Measurements from ENCODE around the gene ENPP3. TPM values are rescaled to one million over a fixed set of nuclear protein-coding genes. Genes with fewer than 3 reads are reported as not detected.

The ENPP3 gene
- total RNA-seq, 1 donor from 2014 or later: 1.0 TPM

GRCh38 chr6:131642565-131642964 is 5.5 kb downstream of the ENPP3 start:
- Histone ChIP-seq H3K27me3 (ENCODE audit: control insufficient read depth in 3 of 3, insufficient read depth in 3 of 3, low read length in 3 of 3) (no peaks in the 10 kb centered on the region), H3K4me3 (ENCODE audit: low read length in 3 of 3) (no peak overlapping the region), H3K4me1 (ENCODE audit: control insufficient read depth in 3 of 3, insufficient read depth in 3 of 3, low read length in 3 of 3) (no peaks in the 10 kb centered on the region), H3K9ac (ENCODE audit: low read depth in 1 of 3, low read length in 3 of 3) (no peak overlapping the region), H3K27ac (ENCODE audit: low read depth, low read length) (no peak overlapping the region), H3K9me3 (ENCODE audit: control insufficient read depth in 3 of 3, low read length in 3 of 3) (no peaks in the 10 kb centered on the region), H3K36me3 (ENCODE audit: control insufficient read depth in 3 of 3, insufficient read depth in 3 of 3, low read length in 3 of 3) (no peaks in the 10 kb centered on the region)

DNA sequence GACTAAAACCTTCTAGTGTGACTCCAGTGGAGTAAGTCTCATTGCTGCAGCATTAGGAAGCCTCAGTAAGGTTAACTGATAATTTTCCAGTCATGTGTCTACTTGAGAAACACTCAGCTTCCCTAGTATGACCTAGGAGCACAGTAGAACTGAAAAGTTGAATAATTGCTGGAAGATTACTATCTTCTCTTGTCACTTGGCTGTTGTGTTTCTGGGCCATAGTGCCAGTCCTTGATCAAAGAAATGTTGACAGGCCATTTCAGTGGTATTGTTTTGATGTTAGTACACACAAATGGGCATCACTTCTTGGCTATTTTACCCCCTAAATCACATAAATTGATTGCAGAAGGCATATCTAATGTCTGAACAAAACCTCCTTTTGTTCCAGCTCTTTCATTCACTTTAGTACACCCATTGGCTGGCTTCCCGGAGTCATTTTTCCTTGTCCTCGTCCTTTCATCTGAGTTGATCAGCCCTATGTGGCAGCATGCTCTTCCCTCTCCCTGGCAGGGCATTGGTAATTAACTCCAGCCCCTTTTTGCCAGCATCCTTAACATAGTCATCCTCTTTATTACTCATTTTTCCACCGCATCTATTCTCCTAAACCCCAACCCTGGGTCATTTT is 6.0 kb downstream of the ENPP3 start:
- Histone ChIP-seq H3K27me3 (ENCODE audit: control insufficient read depth in 3 of 3, insufficient read depth in 3 of 3, low read length in 3 of 3) (no peaks in the 10 kb centered on the region), H3K27ac (ENCODE audit: low read depth, low read length) (no peak overlapping the region), H3K4me3 (ENCODE audit: low read length in 3 of 3) (no peak overlapping the region), H3K36me3 (ENCODE audit: control insufficient read depth in 3 of 3, insufficient read depth in 3 of 3, low read length in 3 of 3) (no peaks in the 10 kb centered on the region), H3K9ac (ENCODE audit: low read depth in 1 of 3, low read length in 3 of 3) (no peak overlapping the region), H3K9me3 (ENCODE audit: control insufficient read depth in 3 of 3, low read length in 3 of 3) (no peaks in the 10 kb centered on the region), H3K4me1 (ENCODE audit: control insufficient read depth in 3 of 3, insufficient read depth in 3 of 3, low read length in 3 of 3) (no peaks in the 10 kb centered on the region)

GRCh38 chr6:131643855-131644460 is 6.9 kb downstream of the ENPP3 start:
- Histone ChIP-seq H3K27me3 (ENCODE audit: control insufficient read depth in 3 of 3, insufficient read depth in 3 of 3, low read length in 3 of 3) (no peaks in the 10 kb centered on the region), H3K27ac (ENCODE audit: low read depth, low read length) (no peak overlapping the region), H3K9me3 (ENCODE audit: control insufficient read depth in 3 of 3, low read length in 3 of 3) (no peaks in the 10 kb centered on the region), H3K4me1 (ENCODE audit: control insufficient read depth in 3 of 3, insufficient read depth in 3 of 3, low read length in 3 of 3) (no peaks in the 10 kb centered on the region), H3K36me3 (ENCODE audit: control insufficient read depth in 3 of 3, insufficient read depth in 3 of 3, low read length in 3 of 3) (no peaks in the 10 kb centered on the region), H3K4me3 (ENCODE audit: low read length in 3 of 3) (no peak overlapping the region), H3K9ac (ENCODE audit: low read depth in 1 of 3, low read length in 3 of 3) (no peak overlapping the region)

DNA sequence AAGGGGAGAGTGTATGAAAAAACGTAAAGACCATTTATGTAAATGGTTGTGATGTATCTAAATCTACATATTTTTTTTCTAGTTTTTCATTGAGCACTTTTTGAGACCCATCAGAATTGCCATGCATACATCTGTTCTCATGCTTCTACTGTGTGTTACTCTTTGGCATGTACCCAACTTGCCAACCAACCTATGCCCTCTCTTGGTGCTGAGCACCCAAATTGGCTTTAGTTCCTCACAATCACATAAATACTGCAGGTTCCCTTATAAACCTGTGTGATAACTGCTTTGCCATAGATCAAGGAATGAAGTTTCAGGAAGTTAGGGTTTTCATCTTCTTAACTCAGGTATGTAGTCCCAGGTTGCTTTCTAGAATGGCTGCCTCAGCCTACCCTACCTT is 7.8 kb downstream of the ENPP3 start:
- Histone ChIP-seq H3K27ac (ENCODE audit: low read depth, low read length) (no peak overlapping the region), H3K4me1 (ENCODE audit: control insufficient read depth in 3 of 3, insufficient read depth in 3 of 3, low read length in 3 of 3) (no peaks in the 10 kb centered on the region), H3K4me3 (ENCODE audit: low read length in 3 of 3) (no peak overlapping the region), H3K27me3 (ENCODE audit: control insufficient read depth in 3 of 3, insufficient read depth in 3 of 3, low read length in 3 of 3) (no peaks in the 10 kb centered on the region), H3K36me3 (ENCODE audit: control insufficient read depth in 3 of 3, insufficient read depth in 3 of 3, low read length in 3 of 3) (no peaks in the 10 kb centered on the region), H3K9ac (ENCODE audit: low read depth in 1 of 3, low read length in 3 of 3) (no peak overlapping the region), H3K9me3 (ENCODE audit: control insufficient read depth in 3 of 3, low read length in 3 of 3) (no peaks in the 10 kb centered on the region)

- H3K4me3 ChIP-seq (ENCODE audit: low read length in 3 of 3): no peak overlapping the region
- no peak overlapping the region for H3K9ac ChIP-seq (ENCODE audit: low read depth in 1 of 3, low read length in 3 of 3)
- H3K27me3 ChIP-seq (ENCODE audit: control insufficient read depth in 3 of 3, insufficient read depth in 3 of 3, low read length in 3 of 3): no peaks in the 10 kb centered on the region
- no peaks in the 10 kb centered on the region for H3K36me3 ChIP-seq (ENCODE audit: control insufficient read depth in 3 of 3, insufficient read depth in 3 of 3, low read length in 3 of 3)
- no peak overlapping the region for H3K27ac ChIP-seq (ENCODE audit: low read depth, low read length)
- H3K9me3 ChIP-seq (ENCODE audit: control insufficient read depth in 3 of 3, low read length in 3 of 3): no peaks in the 10 kb centered on the region
- no peaks in the 10 kb centered on the region for H3K4me1 ChIP-seq (ENCODE audit: control insufficient read depth in 3 of 3, insufficient read depth in 3 of 3, low read length in 3 of 3)
Measured at GRCh38 chr6:131645846-131646245, 8.7 kb downstream of the ENPP3 start.

GRCh38 chr6:131646249-131646670 is 9.2 kb downstream of the ENPP3 start:
- Histone ChIP-seq H3K9me3 (ENCODE audit: control insufficient read depth in 3 of 3, low read length in 3 of 3) (no peaks in the 10 kb centered on the region), H3K27ac (ENCODE audit: low read depth, low read length) (no peak overlapping the region), H3K9ac (ENCODE audit: low read depth in 1 of 3, low read length in 3 of 3) (no peak overlapping the region), H3K27me3 (ENCODE audit: control insufficient read depth in 3 of 3, insufficient read depth in 3 of 3, low read length in 3 of 3) (no peaks in the 10 kb centered on the region), H3K36me3 (ENCODE audit: control insufficient read depth in 3 of 3, insufficient read depth in 3 of 3, low read length in 3 of 3) (no peaks in the 10 kb centered on the region), H3K4me1 (ENCODE audit: control insufficient read depth in 3 of 3, insufficient read depth in 3 of 3, low read length in 3 of 3) (no peaks in the 10 kb centered on the region), H3K4me3 (ENCODE audit: low read length in 3 of 3) (no peak overlapping the region)

GRCh38 chr6:131651782-131652181 is 14.7 kb downstream of the ENPP3 start:
- Histone ChIP-seq H3K9ac (ENCODE audit: low read depth in 1 of 3, low read length in 3 of 3) (no peak overlapping the region), H3K36me3 (ENCODE audit: control insufficient read depth in 3 of 3, insufficient read depth in 3 of 3, low read length in 3 of 3) (no peaks in the 10 kb centered on the region), H3K27me3 (ENCODE audit: control insufficient read depth in 3 of 3, insufficient read depth in 3 of 3, low read length in 3 of 3) (no peaks in the 10 kb centered on the region), H3K4me3 (ENCODE audit: low read length in 3 of 3) (no peak overlapping the region), H3K4me1 (ENCODE audit: control insufficient read depth in 3 of 3, insufficient read depth in 3 of 3, low read length in 3 of 3) (peaks cover 0 to 4% (median 0%) of the 10 kb centered on the region in 3 donors), H3K27ac (ENCODE audit: low read depth, low read length) (no peak overlapping the region), H3K9me3 (ENCODE audit: control insufficient read depth in 3 of 3, low read length in 3 of 3) (no peaks in the 10 kb centered on the region)

GRCh38 chr6:131652472-131652871 is 15.4 kb downstream of the ENPP3 start:
- H3K36me3 ChIP-seq (ENCODE audit: control insufficient read depth in 3 of 3, insufficient read depth in 3 of 3, low read length in 3 of 3): no peaks in the 10 kb centered on the region
- H3K27ac ChIP-seq (ENCODE audit: low read depth, low read length): no peak overlapping the region
- no peak overlapping the region for H3K4me3 ChIP-seq (ENCODE audit: low read length in 3 of 3)
- no peaks in the 10 kb centered on the region for H3K27me3 ChIP-seq (ENCODE audit: control insufficient read depth in 3 of 3, insufficient read depth in 3 of 3, low read length in 3 of 3)
- no peaks in the 10 kb centered on the region for H3K9me3 ChIP-seq (ENCODE audit: control insufficient read depth in 3 of 3, low read length in 3 of 3)
- no peak overlapping the region for H3K9ac ChIP-seq (ENCODE audit: low read depth in 1 of 3, low read length in 3 of 3)
- peaks cover 0 to 4% (median 0%) of the 10 kb centered on the region in 3 donors for H3K4me1 ChIP-seq (ENCODE audit: control insufficient read depth in 3 of 3, insufficient read depth in 3 of 3, low read length in 3 of 3)

DNA sequence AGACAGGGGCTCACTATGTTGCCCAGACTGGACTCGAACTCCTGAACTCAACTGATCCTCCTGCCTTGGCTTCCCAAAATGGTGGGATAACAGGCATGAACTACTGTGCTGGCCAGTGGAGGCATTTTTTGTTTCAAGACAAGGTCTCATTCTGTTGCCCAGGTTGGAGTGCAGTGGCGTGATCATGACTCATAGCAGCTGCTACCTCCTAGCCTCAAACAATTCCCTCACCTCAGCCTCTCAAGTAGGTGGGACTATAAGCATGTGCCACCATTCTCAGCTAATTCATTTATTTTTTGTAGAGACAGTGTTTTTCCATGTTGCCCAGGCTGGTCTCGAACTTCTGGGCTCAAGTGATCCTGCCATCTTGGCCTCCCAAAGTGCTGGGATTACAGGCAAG is 17.2 kb downstream of the ENPP3 start:
- H3K36me3 ChIP-seq (ENCODE audit: control insufficient read depth in 3 of 3, insufficient read depth in 3 of 3, low read length in 3 of 3): no peaks in the 10 kb centered on the region
- no peak overlapping the region for H3K9ac ChIP-seq (ENCODE audit: low read depth in 1 of 3, low read length in 3 of 3)
- H3K4me3 ChIP-seq (ENCODE audit: low read length in 3 of 3): no peak overlapping the region
- no peaks in the 10 kb centered on the region for H3K27me3 ChIP-seq (ENCODE audit: control insufficient read depth in 3 of 3, insufficient read depth in 3 of 3, low read length in 3 of 3)
- no peak overlapping the region for H3K27ac ChIP-seq (ENCODE audit: low read depth, low read length)
- peaks cover 0 to 4% (median 0%) of the 10 kb centered on the region in 3 donors for H3K4me1 ChIP-seq (ENCODE audit: control insufficient read depth in 3 of 3, insufficient read depth in 3 of 3, low read length in 3 of 3)
- no peaks in the 10 kb centered on the region for H3K9me3 ChIP-seq (ENCODE audit: control insufficient read depth in 3 of 3, low read length in 3 of 3)

- no peaks in the 10 kb centered on the region for H3K36me3 ChIP-seq (ENCODE audit: control insufficient read depth in 3 of 3, insufficient read depth in 3 of 3, low read length in 3 of 3)
- no peak overlapping the region for H3K4me3 ChIP-seq (ENCODE audit: low read length in 3 of 3)
- H3K9ac ChIP-seq (ENCODE audit: low read depth in 1 of 3, low read length in 3 of 3): no peak overlapping the region
- no peaks in the 10 kb centered on the region for H3K9me3 ChIP-seq (ENCODE audit: control insufficient read depth in 3 of 3, low read length in 3 of 3)
- H3K27ac ChIP-seq (ENCODE audit: low read depth, low read length): no peak overlapping the region
- no peaks in the 10 kb centered on the region for H3K27me3 ChIP-seq (ENCODE audit: control insufficient read depth in 3 of 3, insufficient read depth in 3 of 3, low read length in 3 of 3)
- peaks cover 0 to 4% (median 0%) of the 10 kb centered on the region in 3 donors for H3K4me1 ChIP-seq (ENCODE audit: control insufficient read depth in 3 of 3, insufficient read depth in 3 of 3, low read length in 3 of 3)
Measured at GRCh38 chr6:131655387-131655786, 18.3 kb downstream of the ENPP3 start.
